IMR-90 (cell line): ENCODE measurements around the gene NEDD4L. TPM values are rescaled to one million over a fixed set of nuclear protein-coding genes. Genes with fewer than 3 reads are reported as not detected.
A peak's percentile ranks its signal among the peaks of the same experiment; 100 is the strongest.

Source experiments
- ATAC-seq: fragments of 200-7000 bp; cut with Tn5 transposase; 2 replicates; pipeline ENCODE4 v1.9.1; 2020; ENCODE audit warnings: low read depth, mild to moderate bottlenecking, moderate library complexity
- BruUV-seq: library from RNA; stranded (reverse); fragments of 400-500 nt; replicated peaks from 2 replicates; lab custom pipeline; 2021; lab: Mats Ljungman, UMichigan
- CTCF ChIA-PET: fragments of 300-600 bp; formaldehyde crosslinking; extraction: SDS; loops from one replicate; lab custom pipeline; 2021; ENCODE audit warnings: antibody characterized with exemption; lab: Yijun Ruan, JAX
- POLR2A ChIA-PET: fragments of 300-600 bp; sonication (Branson Sonifier 250); formaldehyde crosslinking; loops from one replicate; lab custom pipeline; 2022; ENCODE audit warnings: antibody characterized with exemption; ENCODE audit not compliant: unreplicated experiment; lab: Charles Lee
- DNase-seq: peaks from one replicate; pipeline ENCODE4 v3.0.0; 2013
- H2AFZ ChIP-seq: replicated peaks from 2 replicates; pipeline ENCODE3; 2013; ENCODE audit warnings: low read length, mild to moderate bottlenecking; ENCODE audit not compliant: poor library complexity
- H2AK5ac ChIP-seq: 2 replicates; pipeline ENCODE4 v1.6.1; 2013; ENCODE audit warnings: low read depth, low read length, inconsistent platforms
- H2AK9ac ChIP-seq: replicated peaks from 2 replicates; pipeline ENCODE3; 2013; ENCODE audit warnings: mild to moderate bottlenecking, low read depth, low read length, moderate library complexity; ENCODE audit not compliant: poor library complexity
- H2BK120ac ChIP-seq: 2 replicates; pipeline ENCODE4 v1.6.1; 2013; ENCODE audit warnings: low read depth, low read length, inconsistent platforms
- H2BK15ac ChIP-seq: 3 replicates; pipeline ENCODE4 v1.6.1; 2013; ENCODE audit warnings: low read depth, low read length, inconsistent platforms
- H2BK20ac ChIP-seq: 2 replicates; pipeline ENCODE4 v1.6.1; 2013; ENCODE audit warnings: low read depth, mild to moderate bottlenecking, inconsistent platforms, low read length, moderate library complexity
- H2BK5ac ChIP-seq: 2 replicates; pipeline ENCODE4 v1.6.1; 2013; ENCODE audit warnings: mild to moderate bottlenecking, low read depth, low read length, inconsistent platforms; ENCODE audit not compliant: poor library complexity, severe bottlenecking
- H3K14ac ChIP-seq: replicated peaks from 2 replicates; pipeline ENCODE4 v1.6.1; 2013; ENCODE audit warnings: low read depth, low read length, inconsistent platforms
- H3K18ac ChIP-seq: 2 replicates; pipeline ENCODE4 v1.6.1; 2013; ENCODE audit warnings: low read depth, low read length, control low read depth
- H3K23ac ChIP-seq: 2 replicates; pipeline ENCODE4 v1.6.1; 2013; ENCODE audit warnings: low read depth, low read length, inconsistent platforms
- H3K27ac ChIP-seq: 2 replicates; pipeline ENCODE4 v1.5.1; 2013; ENCODE audit warnings: mild to moderate bottlenecking, control low read depth, low read length; ENCODE audit not compliant: insufficient read depth
- H3K27me3 ChIP-seq: 2 replicates; pipeline ENCODE4 v1.6.1; 2013; ENCODE audit warnings: low read length; ENCODE audit not compliant: control insufficient read depth, insufficient read depth
- H3K36me3 ChIP-seq: 2 replicates; pipeline ENCODE4 v1.6.1; 2013; ENCODE audit warnings: low read length, mixed read lengths; ENCODE audit not compliant: control insufficient read depth, insufficient read depth
- H3K4ac ChIP-seq: 2 replicates; pipeline ENCODE4 v1.6.1; 2013; ENCODE audit warnings: low read depth, low read length, inconsistent platforms
- H3K4me1 ChIP-seq: 2 replicates; pipeline ENCODE4 v1.6.1; 2013; ENCODE audit warnings: low read length, mixed read lengths; ENCODE audit not compliant: control insufficient read depth, insufficient read depth
- H3K4me2 ChIP-seq: 2 replicates; pipeline ENCODE4 v1.6.1; 2013; ENCODE audit warnings: low read depth, mild to moderate bottlenecking, control low read depth, low read length, moderate library complexity
- H3K4me3 ChIP-seq: 2 replicates; pipeline ENCODE4 v1.5.1; 2013; ENCODE audit warnings: low read depth, mild to moderate bottlenecking, control low read depth, low read length, moderate library complexity; ENCODE audit not compliant: insufficient read depth
- H3K56ac ChIP-seq: 2 replicates; pipeline ENCODE4 v1.6.1; 2013; ENCODE audit warnings: low read length, inconsistent platforms; ENCODE audit not compliant: insufficient read depth; ENCODE audit errors: extremely low read depth
- H3K79me1 ChIP-seq, 2 experiments: 2 replicates each; pipeline ENCODE4 v1.6.1; 2013; ENCODE audit warnings: low read length in 2 of 2, inconsistent platforms in 1 of 2, low read depth in 1 of 2
- H3K9ac ChIP-seq: 2 replicates; pipeline ENCODE4 v1.6.1; 2013; ENCODE audit warnings: low read depth, low read length, control low read depth
- H3K9me1 ChIP-seq: 2 replicates; pipeline ENCODE4 v1.6.1; 2013; ENCODE audit warnings: low read length, inconsistent platforms; ENCODE audit not compliant: insufficient read depth
- H3K9me3 ChIP-seq: 2 replicates; pipeline ENCODE4 v1.6.1; 2013; ENCODE audit warnings: low read length; ENCODE audit not compliant: control insufficient read depth, insufficient read depth
- H4K20me1 ChIP-seq: 2 replicates; pipeline ENCODE4 v1.6.1; 2013; ENCODE audit warnings: low read length, inconsistent platforms; ENCODE audit not compliant: insufficient read depth
- H4K5ac ChIP-seq: 2 replicates; pipeline ENCODE4 v1.6.1; 2013; ENCODE audit warnings: mild to moderate bottlenecking, low read depth, low read length, control low read depth
- H4K8ac ChIP-seq, 2 experiments: 2 replicates each; pipeline ENCODE4 v1.6.1; 2013; ENCODE audit warnings: low read depth in 2 of 2, low read length in 2 of 2, control low read depth in 1 of 2, inconsistent platforms in 1 of 2
- H4K91ac ChIP-seq: 2 replicates; pipeline ENCODE4 v1.6.1; 2013; ENCODE audit warnings: low read depth, low read length, inconsistent platforms; ENCODE audit not compliant: insufficient read depth
- CEBPB ChIP-seq: IDR thresholded peaks from 2 replicates; pipeline ENCODE4 v1.6.1; 2012; ENCODE audit warnings: low read depth, low read length, improper control_type of control experiment
- FOS ChIP-seq: fragments of 150-350 bp; IDR thresholded peaks from 2 replicates; pipeline ENCODE4 v1.6.1; 2016; ENCODE audit warnings: low read depth, low read length
- MAFK ChIP-seq: IDR thresholded peaks from 2 replicates; pipeline ENCODE4 v1.6.1; 2012; ENCODE audit warnings: low read depth, low read length, improper control_type of control experiment
- MAZ ChIP-seq: IDR thresholded peaks from 2 replicates; pipeline ENCODE4 v1.6.1; 2012; ENCODE audit warnings: low read depth, mild to moderate bottlenecking, low read length, improper control_type of control experiment, moderate library complexity, borderline replicate concordance
- MXI1 ChIP-seq: IDR thresholded peaks from 2 replicates; pipeline ENCODE4 v1.6.1; 2012; ENCODE audit warnings: low read depth, mild to moderate bottlenecking, low read length, moderate library complexity, borderline replicate concordance
- NFE2L2 ChIP-seq: fragments of 150-350 bp; IDR thresholded peaks from 2 replicates; pipeline ENCODE4 v1.6.1; 2016; ENCODE audit warnings: low read depth, mild to moderate bottlenecking, low read length
- POLR2A ChIP-seq: IDR thresholded peaks from 2 replicates; pipeline ENCODE4 v1.6.1; 2012; ENCODE audit warnings: mild to moderate bottlenecking, low read depth, low read length
- RAD21 ChIP-seq: IDR thresholded peaks from 2 replicates; pipeline ENCODE4 v1.6.1; 2012; ENCODE audit warnings: low read length, improper control_type of control experiment
- RFX5 ChIP-seq: IDR thresholded peaks from 2 replicates; pipeline ENCODE4 v1.8.0; 2012; ENCODE audit warnings: low read depth, mild to moderate bottlenecking, low read length, moderate library complexity
- SMC3 ChIP-seq: fragments of 150-350 bp; IDR thresholded peaks from 2 replicates; pipeline ENCODE4 v1.6.1; 2016; ENCODE audit warnings: low read depth, mild to moderate bottlenecking, antibody characterized with exemption, low read length, moderate library complexity
- WGBS, 2 experiments: methylation state at CpG; one replicate each; pipeline versions ENCODE4 v1.1.5 to v1.1.7; 2013; ENCODE audit warnings: missing lambda C conversion rate in 2 of 2; ENCODE audit not compliant: insufficient read length in 1 of 2; ENCODE audit errors: extremely low coverage in 2 of 2; 5-methylcytosine and 5-hydroxymethylcytosine counted together
- dilution Hi-C: fragments of 300-500 bp; cut with HindIII; formaldehyde crosslinking; loops from one replicate; pipeline ENCODE4 v1.14.3; 2018; ENCODE audit warnings: low sequenced_read_pairs; ENCODE audit not compliant: unreplicated experiment
- in situ Hi-C: fragments of 300-500 bp; cut with MboI; formaldehyde crosslinking; loops from 3 replicates; pipeline ENCODE4 v1.14.3; 2019; ENCODE audit warnings: low sequenced_read_pairs, inconsistent platforms, mixed read lengths
- intact Hi-C: fragments of 100-400 bp; cut with micrococcal nuclease; formaldehyde crosslinking; loops from 2 replicates; pipeline ENCODE4 v1.10.0; 2022
- polyA plus RNA-seq, 3 experiments: library from polyadenylated mRNA; depleted of rRNA; stranded (reverse); fragments of >200 nt; gene quantifications; 2 replicates each; pipeline ENCODE4 v1.2.3, GENCODE V29; 2012; ENCODE audit warnings: low replicate concordance in 1 of 3
- total RNA-seq: library from RNA; depleted of rRNA; stranded (reverse); fragments of >200 nt; gene quantifications from 2 replicates; pipeline ENCODE4 v1.2.3, GENCODE V29; 2012
- TF ChIP-seq, protein P1 (sequence below): fragments of 150-350 bp; IDR thresholded peaks from 2 replicates; pipeline ENCODE4 v1.6.1; 2017; ENCODE audit warnings: mild to moderate bottlenecking, antibody characterized with exemption, low read length, low read depth

NEDD4L gene
- total and polyA plus RNA-seq, 2 of the 4 experiments (the other 2 are of a cell fraction): 10.0 to 10.9 TPM

DNA sequence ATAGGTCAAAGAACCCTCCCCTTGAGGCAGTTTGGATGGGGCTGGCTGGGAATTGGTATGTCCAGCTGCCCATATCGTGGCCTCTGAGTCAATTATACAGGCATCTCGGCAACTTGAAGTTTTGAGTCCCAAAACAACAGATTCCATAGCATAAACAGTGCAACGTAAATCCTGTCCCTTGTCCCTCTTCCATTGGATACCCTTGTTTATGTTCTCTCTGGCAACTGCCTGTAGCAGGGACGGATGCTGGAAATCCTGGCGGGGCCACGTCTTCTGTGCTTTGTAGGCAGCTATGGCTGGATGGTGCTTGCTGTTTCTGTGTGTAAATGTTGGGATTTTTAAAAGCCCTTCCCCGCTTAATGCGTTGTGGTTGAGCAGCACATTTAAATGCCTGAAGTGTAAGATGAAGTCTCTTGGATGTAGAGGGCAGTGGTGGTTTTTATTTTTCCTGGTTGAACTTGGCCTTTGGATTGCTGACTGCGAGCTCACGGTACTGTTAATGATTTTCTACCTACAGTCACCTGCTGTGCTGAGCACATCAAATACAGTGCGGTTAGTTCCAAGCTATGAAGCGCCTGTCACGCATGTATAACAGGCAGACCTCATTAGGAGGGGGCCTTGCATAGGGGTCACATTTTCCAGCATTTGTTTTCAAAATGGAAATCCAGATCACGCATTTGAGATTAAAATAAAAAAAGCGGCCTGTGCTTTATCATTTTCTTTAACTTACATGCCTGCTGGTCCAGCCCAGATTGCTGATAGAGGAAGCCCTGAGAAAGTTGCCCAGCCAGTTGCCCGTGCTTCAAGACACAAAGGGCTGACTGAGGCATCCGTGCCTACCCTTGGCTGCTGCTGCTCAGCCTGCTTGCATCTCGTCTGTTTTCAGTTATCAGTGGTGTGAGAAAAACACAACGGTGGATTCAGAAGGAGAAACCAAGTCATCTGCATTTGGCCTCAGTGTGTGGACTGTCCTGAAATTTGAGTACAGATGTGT lies 84.7 kb downstream of the NEDD4L start:
- dilution Hi-C loops (no loop called here), intact Hi-C loops (no loop called here), in situ Hi-C loops (no loop called here)
- Histone ChIP-seq H2BK120ac (peak overlapping the region; percentile 16), H3K4me2 (peak overlapping the region; percentile 20), H3K4me1 (peaks cover 9% of the 10 kb centered on the region; the same call in 1 of the 2 replicates), H3K9ac (0 out of 2 replicates have a peak overlapping the region, but pooled peaks have one; percentile 14), H2AFZ (peak overlapping the region; percentile 4), H3K9me1 (no peaks in the 10 kb centered on the region), H3K4ac (no peak overlapping the region), H4K8ac (no peak overlapping the region), H3K23ac (no peak overlapping the region), H3K27ac (peak overlapping the region; percentile 13; the same call in 1 of the 2 replicates), H2AK5ac (peak overlapping the region; percentile 1; the same call in 1 of the 2 replicates), H2BK15ac (no peak overlapping the region), H4K91ac (no peak overlapping the region), H3K18ac (peak overlapping the region; percentile 58; the same call in 1 of the 2 replicates), H3K9me3 (no peaks in the 10 kb centered on the region), H3K27me3 (no peaks in the 10 kb centered on the region), H3K79me1 (peaks cover 0 to 3% of the 10 kb centered on the region in 2 experiments; a peak in 2 of 4 replicates), H3K4me3 (no peak overlapping the region), H3K36me3 (no peaks in the 10 kb centered on the region), H4K5ac (0 out of 2 replicates have a peak overlapping the region, but pooled peaks have one; percentile 16), H2AK9ac (no peak overlapping the region), H3K14ac (no peak overlapping the region), H4K20me1 (no peaks in the 10 kb centered on the region), H2BK5ac (no peak overlapping the region), H3K56ac (no peak overlapping the region), H2BK20ac (peak overlapping the region; percentile 21; the same call in 1 of the 2 replicates)
- ChIA-PET POLR2A (no interaction called here), CTCF (no interaction called here)
- no TSS peak for BruUV-seq
- peak; percentile 70 for ATAC-seq
- peak; percentile 57 for DNase-seq
- no peak for TF ChIP-seq MXI1
- no peak for TF ChIP-seq FOS
- TF ChIP-seq MAZ: no peak
- no peak for TF ChIP-seq SMC3
- no peak for TF ChIP-seq POLR2A
- no peak for TF ChIP-seq CEBPB
- TF ChIP-seq, protein P1, sequence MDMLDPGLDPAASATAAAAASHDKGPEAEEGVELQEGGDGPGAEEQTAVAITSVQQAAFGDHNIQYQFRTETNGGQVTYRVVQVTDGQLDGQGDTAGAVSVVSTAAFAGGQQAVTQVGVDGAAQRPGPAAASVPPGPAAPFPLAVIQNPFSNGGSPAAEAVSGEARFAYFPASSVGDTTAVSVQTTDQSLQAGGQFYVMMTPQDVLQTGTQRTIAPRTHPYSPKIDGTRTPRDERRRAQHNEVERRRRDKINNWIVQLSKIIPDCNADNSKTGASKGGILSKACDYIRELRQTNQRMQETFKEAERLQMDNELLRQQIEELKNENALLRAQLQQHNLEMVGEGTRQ: no peak
- no peak for TF ChIP-seq RFX5
- TF ChIP-seq RAD21: no peak
- TF ChIP-seq NFE2L2: no peak
- no peak for TF ChIP-seq MAFK
- WGBS, 2 experiments: 84% methylated on average over 9 of the region's 19 CpGs; no CpG with 5 or more reads in 1 of the 2 experiments
